A172 (cell line): ENCODE results near the gene ABCB1. TPM values are rescaled to one million over a fixed set of nuclear protein-coding genes. Genes with fewer than 3 reads are reported as not detected.
A peak's percentile ranks its signal among the peaks of the same experiment; 100 is the strongest.

Source experiments
- DNase-seq: peaks from one replicate; pipeline ENCODE4 v3.0.0-alpha.2; 2015; ENCODE audit warnings: low spot score
- total RNA-seq: library from RNA; depleted of rRNA; stranded (reverse); fragments of >200 nt; shearing (Covaris generic); gene quantifications from 2 replicates; pipeline ENCODE4 v1.2.3, GENCODE V29; 2014

Gene ABCB1
- total RNA-seq, 1 experiment from 2014 or later = 0.24 TPM

DNA sequence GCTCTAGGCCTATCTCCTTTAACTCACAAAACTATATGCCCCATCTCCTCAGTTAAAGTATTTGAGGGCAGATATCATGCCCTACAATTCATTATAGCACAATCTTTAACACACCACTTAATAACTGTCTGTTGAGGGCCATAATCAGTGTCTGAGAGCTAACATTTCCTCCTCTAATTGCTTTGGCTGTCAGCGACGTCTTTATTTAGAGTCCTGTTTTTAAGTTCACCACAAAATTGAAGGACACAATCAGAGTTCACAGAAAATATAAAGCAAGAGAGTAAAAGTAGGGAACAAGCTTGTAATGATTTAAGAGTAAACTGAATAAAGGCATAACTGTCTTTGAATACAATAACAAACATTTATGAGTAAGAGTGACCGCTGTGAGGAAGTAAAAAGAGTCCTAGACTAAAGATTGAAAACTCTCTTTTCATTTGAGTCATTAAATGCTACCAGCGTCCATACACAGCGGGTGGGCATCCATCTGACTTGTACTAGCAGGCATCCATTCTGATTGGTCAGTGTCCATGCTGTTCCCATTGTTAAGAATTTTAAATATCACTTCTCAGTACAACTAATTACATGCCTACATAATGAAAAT lies 86.8 kb downstream of the ABCB1 start:
- peak; percentile 13 for DNase-seq

DNA sequence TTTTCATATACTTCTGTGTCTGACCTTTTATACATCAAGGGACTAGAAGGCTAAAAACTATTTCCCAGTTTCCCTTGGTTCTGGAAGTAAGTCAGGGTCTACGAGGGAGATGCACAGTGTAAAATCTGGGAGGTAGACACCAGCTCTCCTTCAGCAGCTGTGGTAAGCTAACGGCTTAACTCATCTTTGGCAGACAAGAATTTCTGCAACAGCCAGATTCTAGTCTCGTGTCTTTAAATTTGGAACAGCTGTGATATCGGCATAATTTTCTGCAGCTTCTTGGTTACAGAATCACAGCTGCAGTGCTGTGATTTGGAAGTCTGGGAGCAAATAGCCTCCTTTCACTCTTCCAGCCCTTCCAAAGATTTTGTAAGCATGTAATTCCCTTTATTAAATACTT lies 87.8 kb downstream of the ABCB1 start:
- DNase-seq = no peak

DNA sequence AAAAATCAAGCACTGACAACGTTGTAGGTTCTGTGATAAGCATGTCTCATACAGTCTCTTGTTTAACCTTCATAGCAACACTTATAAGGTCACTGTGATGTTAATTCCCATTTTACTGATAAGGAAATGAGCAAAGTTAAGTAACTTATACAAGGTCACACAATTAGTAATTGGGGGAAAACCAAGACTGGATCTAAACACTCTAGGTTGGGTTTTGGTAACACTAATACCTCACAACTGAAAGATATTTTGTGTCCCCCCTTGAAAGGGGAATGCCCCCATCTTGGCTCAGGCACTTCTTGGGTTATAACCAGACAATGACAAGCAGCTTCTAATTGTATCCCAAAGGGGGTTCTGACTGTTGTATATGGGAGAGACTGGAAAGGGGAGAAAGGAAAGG lies 89.2 kb downstream of the ABCB1 start:
- DNase-seq = no peak

DNA sequence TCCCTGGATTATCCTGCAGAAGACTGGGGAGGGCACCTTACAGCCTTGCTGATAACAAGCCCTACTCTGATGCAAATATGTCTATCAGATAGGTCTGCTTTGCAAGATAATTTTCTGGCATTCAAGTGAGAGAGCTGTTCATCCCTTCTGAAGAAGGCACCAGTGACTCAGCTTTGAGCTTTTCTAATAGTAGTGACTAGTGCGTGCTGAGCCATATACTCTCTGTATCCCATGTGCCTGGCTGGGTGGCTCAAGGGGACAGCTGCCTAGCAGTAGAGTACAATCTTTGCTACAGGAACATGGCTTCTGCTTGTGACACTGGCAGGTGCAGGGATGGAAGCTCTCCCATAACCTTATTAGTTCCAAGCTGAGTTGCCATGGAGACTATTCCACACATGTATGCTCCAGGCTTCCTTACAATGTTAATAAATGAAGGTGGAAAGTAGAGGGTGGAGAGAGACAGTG lies 90.2 kb downstream of the ABCB1 start:
- DNase-seq = no peak

DNA sequence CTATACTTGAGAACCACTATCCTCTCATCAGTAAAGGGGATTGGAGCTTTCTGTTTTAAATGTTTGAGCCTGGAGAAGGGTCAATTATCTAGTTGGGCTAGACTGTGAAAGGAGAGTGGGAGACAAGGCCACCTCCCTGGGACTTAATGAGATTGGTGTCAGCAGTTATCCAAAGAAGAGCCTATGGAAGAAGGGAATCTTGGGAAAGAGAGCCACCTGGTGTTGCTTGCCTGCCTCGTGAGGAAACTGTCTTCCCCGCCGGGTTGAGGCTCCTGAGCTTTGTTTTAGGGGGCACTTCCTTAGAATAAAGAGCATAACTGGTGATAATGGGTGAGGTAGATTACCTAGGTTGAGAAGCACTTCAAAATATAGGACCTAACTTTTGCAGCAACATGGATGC lies 93.2 kb downstream of the ABCB1 start:
- no peak for DNase-seq

DNA sequence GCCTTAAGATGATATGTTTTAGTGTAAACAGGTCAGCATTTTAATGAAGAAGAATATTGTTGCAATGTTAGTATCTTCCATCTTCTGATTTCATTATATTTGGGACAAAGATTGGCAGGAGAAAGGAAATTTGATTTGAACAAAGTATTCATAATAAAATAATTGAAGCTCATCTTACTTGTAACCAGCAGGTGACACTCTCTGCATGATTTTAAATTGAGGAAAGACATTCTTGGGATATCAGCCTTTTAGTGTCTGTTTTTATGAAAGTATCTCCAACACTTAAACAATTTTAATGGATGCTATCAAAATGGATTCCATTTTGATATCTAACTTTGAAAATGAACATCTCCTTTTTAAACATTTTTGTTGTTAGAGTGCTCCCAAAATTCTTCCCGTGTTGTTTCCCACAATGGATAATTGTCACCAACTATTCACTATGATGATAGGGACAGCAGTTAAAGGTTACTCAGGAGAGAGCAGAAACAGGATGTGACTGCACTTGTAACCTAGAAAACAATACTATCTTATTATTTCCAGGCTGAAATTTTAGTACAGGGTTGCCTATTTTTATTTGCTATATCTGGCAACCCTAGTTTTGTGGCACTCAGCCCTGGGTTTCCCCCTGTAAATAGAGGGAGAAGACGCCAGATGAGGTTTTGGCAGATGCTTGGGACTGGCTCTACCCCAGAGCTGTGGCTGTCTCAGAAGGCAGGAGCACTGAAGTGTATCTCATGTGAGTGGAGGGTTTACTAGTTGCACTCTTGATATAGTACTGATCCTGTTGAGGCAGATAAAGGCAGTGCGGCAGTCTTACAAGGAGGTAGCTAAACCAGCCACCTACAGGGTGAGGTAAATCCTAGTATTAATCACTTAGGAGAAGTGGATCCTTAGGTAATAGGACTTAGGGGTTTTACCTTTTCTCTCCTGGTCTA lies 94.2 kb downstream of the ABCB1 start:
- peak; percentile 8 for DNase-seq

DNA sequence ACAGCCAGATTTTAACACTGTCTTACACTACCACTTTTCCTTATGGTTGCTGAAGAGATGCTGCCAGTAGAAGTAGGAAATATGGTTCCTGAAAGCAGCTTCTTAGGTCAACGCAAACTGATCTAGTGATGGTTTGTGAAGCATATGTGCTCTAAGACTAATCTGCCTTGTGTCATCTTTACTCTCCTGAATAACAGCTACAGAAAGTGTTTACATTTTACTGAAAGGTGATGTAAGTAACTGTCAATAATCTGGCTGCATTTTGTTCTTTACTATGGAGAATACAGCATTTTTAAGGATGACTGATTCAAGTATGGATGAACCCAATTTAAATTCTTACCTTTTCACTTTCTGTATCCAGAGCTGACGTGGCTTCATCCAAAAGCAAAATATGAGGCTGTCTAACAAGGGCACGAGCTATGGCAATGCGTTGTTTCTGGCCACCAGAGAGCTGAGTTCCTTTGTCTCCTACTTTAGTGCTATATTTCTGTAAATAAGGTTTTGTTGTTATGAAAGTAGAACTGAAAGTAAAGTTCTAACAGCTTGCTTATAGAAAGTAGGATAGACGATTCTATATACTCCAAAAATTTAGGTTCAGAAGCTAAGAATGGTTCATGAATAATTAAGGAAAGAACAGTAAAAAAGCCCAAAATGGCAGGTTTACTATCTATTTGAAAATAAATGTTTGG lies 95.0 kb downstream of the ABCB1 start:
- no peak for DNase-seq

DNA sequence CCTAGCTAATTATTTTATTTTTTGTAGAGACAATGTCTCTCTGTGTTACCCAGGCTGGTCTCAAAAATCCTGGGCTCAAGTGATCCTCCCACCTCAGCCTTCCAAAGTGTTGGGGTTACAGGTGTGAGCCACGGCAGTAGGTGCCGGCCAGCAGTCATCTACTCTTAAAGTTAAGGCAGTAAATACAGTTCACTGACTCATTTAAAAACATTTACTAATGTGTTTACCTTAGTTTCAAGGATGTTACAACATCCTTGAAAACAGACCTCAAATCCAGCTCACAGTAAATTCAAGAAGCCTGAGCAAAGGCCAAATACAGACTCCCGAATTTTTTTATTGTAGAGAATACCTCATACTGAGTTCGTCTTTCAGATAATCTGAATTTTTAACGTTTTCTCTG lies 95.6 kb downstream of the ABCB1 start:
- no peak for DNase-seq

DNA sequence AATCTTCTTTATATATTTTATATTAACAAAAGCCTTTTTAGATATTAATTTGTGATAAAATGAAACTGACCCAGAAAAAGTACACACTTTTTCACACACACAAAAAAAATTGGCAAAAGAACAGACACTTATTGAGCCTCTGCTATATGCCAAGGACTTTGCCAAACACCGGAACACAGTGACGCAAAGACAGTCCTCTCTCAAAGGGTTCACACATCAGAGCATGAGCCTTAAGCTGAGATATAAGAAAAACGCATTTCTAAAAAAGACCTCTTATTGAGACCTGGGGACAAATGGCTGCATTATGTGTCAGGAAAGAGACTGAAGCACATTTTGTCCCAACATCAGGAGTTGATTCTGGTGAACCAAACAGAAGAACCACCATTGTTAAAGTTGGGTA lies 101.2 kb downstream of the ABCB1 start:
- no peak for DNase-seq

DNA sequence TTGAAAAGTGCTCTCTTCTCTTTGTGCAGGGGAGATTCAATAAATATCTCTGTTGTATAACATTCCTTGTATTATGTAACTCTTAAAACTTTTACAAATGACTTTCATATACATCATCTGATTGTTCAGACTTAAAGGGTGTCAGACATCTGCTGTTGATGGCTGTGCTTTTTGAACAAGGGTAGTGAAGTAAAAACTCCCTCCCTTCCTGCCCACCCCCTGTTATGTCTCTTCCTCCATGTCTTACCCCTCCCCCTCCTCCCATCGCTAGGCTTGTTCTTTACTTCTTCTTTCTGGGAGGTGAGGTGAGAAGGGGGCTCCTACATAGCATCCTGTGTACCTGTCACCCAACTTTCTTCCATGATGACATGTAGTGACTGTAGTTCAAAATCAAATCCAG lies 101.8 kb downstream of the ABCB1 start:
- no peak for DNase-seq

DNA sequence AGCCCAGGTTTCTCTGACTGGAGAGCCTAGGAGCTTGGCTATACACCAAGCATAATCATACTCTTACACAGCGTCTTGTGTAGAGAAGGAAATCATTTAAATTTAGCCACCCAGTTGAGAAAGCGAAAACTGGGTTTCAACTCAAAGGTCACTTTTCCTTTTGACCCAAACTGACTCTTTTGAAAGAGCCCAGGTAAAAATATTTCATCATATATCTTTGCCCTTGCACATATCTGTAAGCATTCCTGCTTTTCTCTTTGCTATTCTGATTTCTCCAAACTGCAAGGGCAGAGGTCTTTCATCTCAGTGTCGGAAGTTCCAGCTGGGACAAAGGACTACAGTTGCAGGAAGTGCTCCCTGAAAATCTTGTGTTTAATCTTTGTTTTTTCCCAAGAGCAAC lies 103.2 kb downstream of the ABCB1 start:
- DNase-seq = no peak

DNA sequence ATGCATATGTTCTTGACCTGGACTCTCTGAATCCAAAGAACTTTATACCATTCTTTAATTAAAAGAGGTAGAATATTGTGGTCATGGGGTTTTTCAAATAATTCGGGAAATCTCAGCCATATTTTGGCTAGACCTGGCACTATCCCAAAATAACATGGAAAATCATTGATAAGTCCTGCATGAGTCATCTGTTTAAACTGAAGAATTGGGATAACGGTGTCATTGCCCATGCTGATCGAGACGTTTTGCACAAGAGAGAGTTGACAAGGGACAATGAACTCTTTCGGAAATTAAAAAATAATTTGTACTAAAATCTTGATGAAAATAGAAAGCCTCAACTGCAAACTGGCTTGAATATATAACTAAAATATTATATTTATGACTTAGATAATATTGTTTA lies 105.3 kb downstream of the ABCB1 start:
- DNase-seq = no peak

DNA sequence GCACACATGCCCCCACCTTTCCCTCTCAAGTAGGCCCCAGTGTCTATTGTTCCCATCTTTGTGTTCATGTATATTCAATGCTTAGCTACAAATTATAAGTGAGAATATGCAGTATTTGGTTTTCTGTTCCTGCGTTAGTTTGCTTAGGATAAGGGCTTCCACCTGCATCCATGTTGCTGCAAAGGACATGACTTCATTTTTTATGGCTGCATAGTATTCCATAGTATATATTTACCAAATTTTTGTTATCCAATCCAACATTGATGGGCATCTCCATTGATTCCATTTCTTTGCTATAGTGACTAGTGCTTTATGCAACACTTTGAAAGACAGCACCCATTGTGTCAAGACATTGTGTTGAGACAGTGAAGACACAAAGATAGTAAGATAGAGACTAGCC lies 106.2 kb downstream of the ABCB1 start:
- DNase-seq = no peak

DNA sequence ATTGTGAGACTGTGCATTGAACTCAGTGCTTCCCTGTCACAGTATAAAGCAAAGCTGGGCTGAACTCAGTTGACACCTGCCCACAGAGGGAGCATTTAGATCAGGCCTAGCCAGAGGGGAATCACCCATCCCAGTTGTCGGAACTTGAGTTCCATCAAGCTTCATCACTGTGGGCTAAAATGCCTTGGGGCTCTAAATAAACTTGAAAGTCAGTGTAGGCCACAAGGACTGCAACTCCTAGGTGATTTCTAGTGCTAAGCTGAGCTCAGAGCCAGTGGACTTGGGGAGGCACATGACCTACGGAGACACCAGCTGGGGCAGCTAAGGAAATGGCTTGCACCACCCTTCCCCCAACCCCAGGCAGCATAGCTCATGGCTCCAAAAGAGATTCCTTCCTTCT lies 117.6 kb downstream of the ABCB1 start:
- no peak for DNase-seq

DNA sequence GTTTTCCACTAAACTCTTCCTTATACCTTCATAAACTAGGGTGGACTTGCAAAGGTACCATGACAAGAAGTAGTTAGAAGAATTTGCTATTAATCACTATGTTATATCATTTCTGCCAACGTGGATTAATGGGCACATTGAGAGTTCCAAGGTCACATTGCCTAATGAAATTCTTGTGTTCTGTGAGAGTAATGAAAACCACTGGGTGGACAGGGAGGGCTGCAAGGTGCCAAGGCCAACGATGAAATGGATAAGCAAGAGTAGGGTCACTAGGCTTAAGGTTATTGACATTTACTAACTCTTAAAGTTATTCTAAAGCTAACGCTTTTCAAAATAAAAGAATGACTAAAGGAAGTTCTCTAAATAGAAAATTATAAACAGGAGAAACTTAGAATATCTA lies 118.6 kb downstream of the ABCB1 start:
- no peak for DNase-seq

DNA sequence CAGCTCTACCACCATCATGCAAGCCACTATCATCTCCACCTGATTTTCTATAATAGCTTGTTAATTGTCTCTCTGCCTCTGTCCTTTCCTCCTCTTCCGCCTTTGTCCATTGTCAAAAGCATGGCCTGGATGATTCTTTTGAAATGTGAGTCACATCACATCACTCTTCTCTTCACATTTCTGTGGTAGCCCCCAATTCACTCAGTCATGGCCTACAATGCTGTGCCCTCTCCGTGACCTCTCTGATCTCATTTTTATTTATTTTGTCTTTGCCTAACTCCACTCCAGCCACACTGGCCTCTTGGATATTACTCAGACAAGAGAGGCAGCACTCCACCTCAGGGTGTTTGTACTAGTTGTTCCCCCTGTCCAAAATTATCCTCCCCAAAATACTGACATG lies 120.3 kb downstream of the ABCB1 start:
- DNase-seq = no peak

DNA sequence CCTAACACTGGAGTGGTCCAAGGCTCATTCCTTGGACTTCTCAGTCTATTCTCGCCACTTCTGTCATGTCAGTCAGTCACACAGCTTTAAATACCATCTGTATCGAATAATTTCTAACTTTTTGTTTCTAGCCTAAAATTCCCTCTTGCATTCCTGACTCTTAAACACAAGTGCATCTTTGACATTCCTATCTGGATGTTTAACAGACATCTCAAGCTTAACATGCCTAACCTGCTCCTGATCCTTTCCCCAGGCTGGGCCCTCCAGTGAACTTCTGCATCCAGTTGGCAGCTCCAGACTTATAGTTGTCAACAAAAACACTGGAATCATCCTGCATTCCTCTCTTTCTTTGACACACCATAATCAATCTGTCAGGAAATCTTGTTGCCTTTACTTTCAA lies 120.7 kb downstream of the ABCB1 start:
- DNase-seq = no peak

DNA sequence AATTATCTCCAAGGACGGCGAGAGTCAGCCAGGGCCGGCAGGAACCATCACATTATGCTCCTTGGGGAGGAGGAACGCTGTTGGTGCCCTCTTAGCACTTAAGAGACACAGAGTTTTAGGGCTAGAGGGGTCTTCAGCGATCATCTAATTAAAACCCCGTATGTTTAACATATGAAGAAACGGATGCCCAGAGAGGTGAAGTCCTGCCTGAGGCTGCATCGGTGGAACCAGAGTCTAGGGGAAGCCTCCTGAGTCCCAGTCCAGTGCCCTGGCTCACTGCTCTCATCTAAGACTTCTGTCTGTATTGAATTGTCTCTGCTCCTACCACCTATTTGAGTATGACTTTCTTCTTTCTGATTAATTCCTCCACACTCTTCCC lies 124.5 kb downstream of the ABCB1 start:
- no peak for DNase-seq

DNA sequence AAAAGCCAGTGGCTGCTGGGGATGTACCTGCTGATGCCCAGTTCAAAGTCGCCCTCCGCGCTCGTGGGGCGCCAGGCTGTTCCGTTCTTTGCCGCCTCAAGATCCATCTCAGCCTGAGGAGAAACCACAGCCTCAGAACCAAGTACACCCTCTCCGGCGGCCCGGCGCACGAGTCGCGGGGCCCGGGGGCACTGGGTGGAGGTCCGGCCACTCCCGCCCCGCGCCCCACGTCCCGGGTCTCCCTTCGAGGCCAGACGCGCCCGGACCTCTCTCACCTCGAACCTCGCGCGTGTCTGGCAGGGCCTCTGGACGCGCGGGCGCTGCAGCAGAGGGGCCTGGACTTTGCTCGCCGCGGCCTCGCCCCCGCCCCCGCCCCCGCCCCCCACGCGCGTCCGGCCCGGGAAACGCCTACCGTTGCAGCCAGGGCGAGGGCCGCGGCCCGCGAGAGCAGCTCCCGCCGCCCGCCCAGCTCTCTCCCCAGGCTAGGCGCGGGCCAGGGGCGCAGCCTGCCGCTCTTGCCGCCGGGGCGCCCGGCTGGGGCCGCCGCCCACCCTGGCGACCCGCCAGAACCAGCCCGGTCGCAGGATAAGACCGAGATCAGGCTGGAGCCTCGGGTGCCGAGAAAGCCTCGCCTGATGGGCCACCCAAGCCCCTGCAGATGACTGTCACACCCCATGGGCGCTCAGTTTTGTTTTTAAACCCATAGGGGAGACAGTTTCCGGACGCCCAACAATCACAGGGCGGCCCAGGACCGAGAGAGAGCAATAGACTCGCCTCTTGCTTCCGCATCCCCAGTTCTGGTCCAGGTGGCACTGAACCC lies 125.1 kb downstream of the ABCB1 start, which contains the start of gene ABCB4:
TSS of gene ABCB4 (minus strand) at position 322 of the 820 bp plus-strand sequence. CDS start at position 107, 215 bp downstream.
- DNase-seq = no peak

DNA sequence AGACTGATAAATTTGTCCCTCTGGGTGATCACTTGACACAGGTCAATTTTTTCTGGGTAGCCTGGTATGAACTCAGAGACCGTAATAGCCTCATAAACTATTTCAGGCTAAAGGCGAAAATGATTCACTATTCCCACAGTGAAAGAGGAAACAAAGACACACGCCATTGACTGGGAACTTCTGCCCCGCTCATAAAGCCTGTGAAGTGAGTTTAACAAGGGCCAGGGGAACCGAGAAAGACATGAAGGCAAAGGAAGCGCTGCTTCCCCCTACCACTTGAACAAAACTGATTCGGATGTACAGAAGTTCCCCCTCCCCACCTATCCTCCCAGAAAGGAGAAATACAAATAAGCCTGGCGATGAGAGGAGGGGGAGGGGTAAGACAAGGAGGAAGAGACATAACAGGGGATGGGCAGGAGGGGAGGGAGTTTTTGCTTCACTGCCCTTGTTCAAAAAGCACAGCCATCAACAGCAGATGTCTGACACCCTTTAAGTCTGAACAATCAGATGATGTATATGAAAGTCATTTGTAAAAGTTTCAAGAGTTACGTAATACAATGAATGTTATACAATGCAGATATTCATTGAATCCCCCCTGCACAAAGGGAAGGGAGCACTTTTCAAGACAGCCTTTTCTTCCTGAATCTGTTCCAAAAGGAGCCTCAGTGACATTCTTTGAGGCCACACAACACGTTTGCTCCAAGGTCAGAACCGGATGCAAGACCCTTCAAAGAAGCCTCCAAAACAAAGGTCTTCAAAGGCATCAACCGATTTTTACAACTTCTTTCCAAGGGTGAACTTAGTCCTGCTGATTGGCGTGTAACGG lies 125.9 kb downstream of the ABCB1 start:
- DNase-seq = peak; percentile 25

DNA sequence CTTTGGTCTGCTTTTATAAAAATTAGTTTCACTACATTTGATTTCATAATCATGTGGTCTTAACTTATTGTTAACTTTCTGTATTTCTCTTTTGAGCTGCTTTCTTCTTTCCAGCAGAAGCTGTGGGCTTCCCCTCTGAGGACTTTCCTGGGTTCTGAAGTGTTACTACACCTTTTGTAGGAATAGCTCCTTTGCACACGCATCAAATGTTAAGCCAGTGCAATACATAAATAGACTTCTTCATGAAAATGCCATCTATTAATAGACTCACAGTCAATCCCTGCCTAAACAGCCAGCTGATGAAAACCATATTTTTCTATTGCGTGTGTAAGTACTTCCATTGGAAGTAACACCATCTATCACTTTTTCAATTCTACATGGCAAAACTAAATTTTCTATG lies 126.7 kb downstream of the ABCB1 start:
- no peak for DNase-seq
